HepG2 (cell line): ENCODE measurements around the gene CST11. TPM values are rescaled to one million over a fixed set of nuclear protein-coding genes. Genes with fewer than 3 reads are reported as not detected.
A peak's percentile ranks its signal among the peaks of the same experiment; 100 is the strongest.

Experiments used
- AKAP8 ChIP-seq: sonication (generic); formaldehyde crosslinking; IDR thresholded peaks from 2 replicates; pipeline ENCODE4 v1.5.1; 2020; ENCODE audit warnings: mild to moderate bottlenecking, missing genetic modification reagents
- BCLAF1 ChIP-seq: fragments of 450-650 bp; IDR thresholded peaks from 2 replicates; pipeline ENCODE4 v1.6.1; 2017; ENCODE audit warnings: mild to moderate bottlenecking
- CHD4 ChIP-seq: fragments of 200-600 bp; sonication (generic); IDR thresholded peaks from 2 replicates; pipeline ENCODE4 v1.7.0; 2017; ENCODE audit warnings: mild to moderate bottlenecking, low read length, borderline replicate concordance
- E2F1 ChIP-seq: sonication (generic); formaldehyde crosslinking; IDR thresholded peaks from 2 replicates; pipeline ENCODE4 v1.5.0; 2020; ENCODE audit warnings: missing genetic modification reagents
- GMEB1 ChIP-seq: sonication (generic); formaldehyde crosslinking; IDR thresholded peaks from 2 replicates; pipeline ENCODE4 v1.5.1; 2020; ENCODE audit warnings: missing genetic modification reagents, mild to moderate bottlenecking, borderline replicate concordance
- GPBP1L1 ChIP-seq: sonication (generic); formaldehyde crosslinking; IDR thresholded peaks from 2 replicates; pipeline ENCODE4 v1.5.0; 2020; ENCODE audit warnings: mild to moderate bottlenecking, missing genetic modification reagents
- GPN1 ChIP-seq: sonication (generic); formaldehyde crosslinking; IDR thresholded peaks from 2 replicates; pipeline ENCODE4 v1.5.1; 2020; ENCODE audit warnings: missing genetic modification reagents, borderline replicate concordance
- GTF3A ChIP-seq: sonication (generic); formaldehyde crosslinking; conservative IDR thresholded peaks from 2 replicates; pipeline ENCODE4 v1.4.0; 2020; ENCODE audit warnings: mild to moderate bottlenecking, missing genetic modification reagents
- LCORL ChIP-seq, 2 experiments: fragments of 450-650 bp in 1 of 2; sonication (generic) in 1 of 2; formaldehyde crosslinking in 1 of 2; IDR thresholded peaks; 2 replicates each; pipeline versions ENCODE4 v1.5.0 to v1.6.1; 2017 to 2020; ENCODE audit warnings: antibody characterized with exemption in 1 of 2, missing genetic modification reagents in 1 of 2
- MIER2 ChIP-seq: IDR thresholded peaks from 2 replicates; pipeline ENCODE4 v1.6.1; 2016; ENCODE audit warnings: missing biosample characterization, missing genetic modification reagents
- PATZ1 ChIP-seq: sonication (generic); formaldehyde crosslinking; IDR thresholded peaks from 2 replicates; pipeline ENCODE4 v1.4.0; 2020; ENCODE audit warnings: missing genetic modification reagents
- POLR2AphosphoS5 ChIP-seq: IDR thresholded peaks from 2 replicates; pipeline ENCODE4 v1.6.1; 2012; ENCODE audit warnings: low read depth, low read length
- POLR2G ChIP-seq: fragments of 200-400 bp; formaldehyde crosslinking; IDR thresholded peaks from 2 replicates; pipeline ENCODE4 v1.6.1; 2018; ENCODE audit warnings: mild to moderate bottlenecking, low read depth, low read length, moderate library complexity
- RBFOX2 ChIP-seq: fragments of 200-400 bp; formaldehyde crosslinking; IDR thresholded peaks from 2 replicates; pipeline ENCODE4 v1.6.1; 2017; ENCODE audit warnings: low read depth, mild to moderate bottlenecking, low read length
- TRIM22 ChIP-seq: fragments of 450-650 bp; IDR thresholded peaks from 2 replicates; pipeline ENCODE4 v1.6.1; 2017
- ZBTB33 ChIP-seq: sonication (generic); formaldehyde crosslinking; IDR thresholded peaks from 2 replicates; pipeline ENCODE4 v1.4.0; 2020; ENCODE audit warnings: missing genetic modification reagents
- ZMAT3 ChIP-seq: sonication (generic); formaldehyde crosslinking; conservative IDR thresholded peaks from 2 replicates; pipeline ENCODE4 v1.7.0; 2021; ENCODE audit warnings: missing genetic modification reagents
- polyA plus RNA-seq, 8 experiments: library from polyadenylated mRNA; depleted of rRNA in 3 of 8; stranded (reverse) in 7 of 8; unstranded in 1 of 8; fragments of >200 nt; fragmentation: Illumina TruSeq in 4 of 8; extraction: Trizol in 4 of 8; gene quantifications; 2 replicates each; pipeline versions ENCODE4 v1.2.1 to v1.2.3, GENCODE V29; 2011 to 2016; ENCODE audit warnings: low read depth in 4 of 8, missing spikeins in 1 of 8, mixed read lengths in 1 of 8; ENCODE audit not compliant: insufficient read depth in 1 of 8
- total RNA-seq, 5 experiments: library from RNA; depleted of rRNA; stranded (reverse); fragments of >200 nt; fragmentation: Illumina TruSeq; extraction: Trizol; gene quantifications; 2 replicates each; pipeline ENCODE4 v1.2.3, GENCODE V29; 2016; ENCODE audit warnings: low read depth in 1 of 5

The CST11 gene
- total and polyA plus RNA-seq, 2 of the 13 experiments (the other 11 are each of a cell fraction or from before 2014, with no cell fraction given), result not detected

GRCh38 chr20:23450877-23451276 is 1.8 kb downstream of the CST11 start (continued):
- TF ChIP-seq BCLAF1, result no peak
- TF ChIP-seq E2F1 (CRISPR knock-in tag), result no peak
- TF ChIP-seq LCORL (IDR thresholded peaks at IDR 0.05), result peak; percentile 9; the same call in 1 of the 2 replicates
- TF ChIP-seq LCORL (CRISPR knock-in tag; IDR thresholded peaks at IDR 0.05), result no peak
- no peak for TF ChIP-seq POLR2AphosphoS5
- no peak for TF ChIP-seq ZBTB33 (CRISPR knock-in tag)
- TF ChIP-seq GPN1 (CRISPR knock-in tag), result no peak
- no peak for TF ChIP-seq POLR2G
- TF ChIP-seq GMEB1 (CRISPR knock-in tag), result no peak
- TF ChIP-seq PATZ1 (CRISPR knock-in tag), result no peak
- no peak for TF ChIP-seq GTF3A (CRISPR knock-in tag)
- TF ChIP-seq CHD4, result no peak
- no peak for TF ChIP-seq MIER2 (CRISPR knock-in tag)
- TF ChIP-seq AKAP8 (CRISPR knock-in tag), result no peak
- TF ChIP-seq RBFOX2, result no peak
- no peak for TF ChIP-seq ZMAT3 (CRISPR knock-in tag)
- TF ChIP-seq GPBP1L1 (CRISPR knock-in tag), result no peak
- 0 out of 2 replicates have a peak, but pooled peaks have one; percentile 81 for TF ChIP-seq TRIM22
